GM21825 (cell line): Measurements from ENCODE around the gene SLC16A11.
"Not testable (repeated sequence)": the region's sequence is repeated elsewhere in the genome, so short reads cannot be mapped to it uniquely, and the experiment has no call there.

Experiments
- ATAC-seq: cut with Tn5 transposase; IDR thresholded peaks from one replicate; pipeline ENCODE4 v1.9.1; 2021; ENCODE audit warnings: mild to moderate bottlenecking, moderate library complexity; ENCODE audit not compliant: unreplicated experiment

The SLC16A11 gene

DNA sequence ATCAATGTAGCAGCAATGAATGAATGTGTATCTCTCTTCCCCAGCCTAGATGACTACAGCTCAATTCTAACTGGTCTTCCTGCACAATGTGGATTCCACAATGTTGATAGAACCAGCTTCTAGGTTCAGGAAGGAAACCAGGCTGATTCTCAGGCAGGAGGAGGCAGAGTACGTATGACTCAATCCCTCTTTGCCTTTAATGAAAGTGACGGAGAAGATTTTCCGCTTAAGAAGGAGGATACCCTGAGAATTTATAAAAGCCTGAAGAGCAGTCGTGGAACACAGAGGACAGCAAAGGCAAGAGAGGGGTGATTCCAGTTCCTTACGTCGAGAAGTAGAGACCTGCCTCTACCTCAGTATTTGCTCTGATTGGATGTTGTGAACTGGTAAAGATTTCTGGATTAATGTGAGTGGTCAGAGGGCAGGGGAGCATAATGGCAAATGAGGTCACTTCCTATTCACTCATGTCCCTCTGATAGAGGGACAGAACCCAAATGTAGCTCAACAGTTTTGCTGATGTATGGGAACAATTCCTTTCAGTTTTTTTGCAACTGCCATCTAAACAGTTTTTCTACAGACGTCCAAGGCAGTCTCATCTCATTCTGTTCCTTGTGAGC is 15.0 kb upstream of the SLC16A11 start:
- no peak for ATAC-seq

DNA sequence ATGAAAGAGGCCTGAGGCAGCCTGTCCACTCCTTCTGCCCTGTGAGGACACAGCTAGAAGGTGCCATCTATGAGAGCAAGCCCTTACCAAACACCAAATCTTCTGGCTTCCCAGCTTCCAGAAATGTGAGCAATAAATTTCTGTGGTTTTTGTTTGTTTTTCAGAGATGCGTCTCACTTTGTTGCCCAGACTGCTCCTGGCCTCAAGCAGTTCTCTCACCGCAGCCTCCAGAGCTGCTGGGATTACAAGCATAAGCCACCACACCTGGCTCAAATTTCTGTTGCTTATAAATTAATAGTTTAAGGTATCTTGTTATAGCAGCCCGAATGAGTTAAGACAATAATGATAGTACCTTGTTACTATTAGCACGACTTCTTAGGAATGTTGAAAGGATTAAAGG is 12.5 kb upstream of the SLC16A11 start:
- ATAC-seq = no peak

DNA sequence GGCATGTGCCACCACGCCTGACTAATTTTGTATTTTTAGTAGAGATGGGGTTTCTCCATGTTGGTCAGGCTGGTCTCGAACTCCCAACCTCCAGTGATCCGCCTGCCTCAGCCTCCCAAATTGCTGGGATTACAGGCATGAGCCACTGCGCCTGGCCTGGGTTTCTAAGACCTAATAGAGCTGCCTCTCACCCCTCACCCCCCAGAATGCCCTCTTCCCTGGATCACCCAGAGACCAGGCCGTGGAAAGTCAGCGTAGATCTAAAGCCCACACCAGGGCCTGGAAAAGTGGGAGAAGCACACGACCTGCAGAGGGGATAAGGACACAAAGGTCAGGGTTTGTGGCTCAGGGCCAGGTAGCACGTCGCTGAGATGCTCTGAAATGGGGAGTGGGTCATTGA is 6.7 kb upstream of the SLC16A11 start:
- ATAC-seq = not testable (repeated sequence)

DNA sequence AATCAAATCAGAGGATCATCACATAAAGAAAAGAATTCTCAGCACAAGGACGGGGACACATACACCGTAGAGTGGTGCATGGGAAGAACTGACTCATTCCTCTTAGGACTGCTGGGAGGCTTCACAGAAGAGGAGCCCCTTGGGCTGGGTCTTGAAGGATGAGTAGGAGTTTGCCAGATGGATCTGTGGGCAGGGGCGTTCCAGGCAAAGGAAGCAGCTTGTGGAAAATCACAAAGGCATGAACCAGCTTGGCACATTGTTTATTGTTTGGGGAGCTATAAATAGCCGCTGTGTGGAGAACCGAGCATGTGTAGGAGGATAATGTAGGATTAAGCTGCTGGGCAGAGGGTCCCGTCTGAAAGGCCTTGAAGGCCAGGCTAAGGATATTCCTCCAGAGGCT is 5.1 kb upstream of the SLC16A11 start:
- no peak for ATAC-seq

DNA sequence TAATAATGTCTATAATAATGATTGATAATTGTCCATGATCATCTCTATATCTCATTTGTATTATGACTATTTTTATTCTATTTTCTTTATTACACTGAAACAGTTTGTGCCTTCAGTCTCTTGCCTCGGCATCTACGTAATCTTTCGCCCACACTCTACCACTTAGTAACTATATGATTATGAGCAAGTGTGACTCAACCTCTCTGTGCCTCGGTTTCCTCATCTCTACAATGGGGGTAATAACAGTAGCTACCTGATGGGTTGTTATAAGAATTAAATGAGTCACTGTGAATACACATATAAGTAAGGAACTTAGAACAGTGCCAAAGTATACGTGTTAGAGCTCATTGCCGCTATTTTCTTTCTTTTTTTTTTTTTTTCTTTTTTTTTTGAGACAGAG is 3.7 kb upstream of the SLC16A11 start:
- no peak for ATAC-seq

DNA sequence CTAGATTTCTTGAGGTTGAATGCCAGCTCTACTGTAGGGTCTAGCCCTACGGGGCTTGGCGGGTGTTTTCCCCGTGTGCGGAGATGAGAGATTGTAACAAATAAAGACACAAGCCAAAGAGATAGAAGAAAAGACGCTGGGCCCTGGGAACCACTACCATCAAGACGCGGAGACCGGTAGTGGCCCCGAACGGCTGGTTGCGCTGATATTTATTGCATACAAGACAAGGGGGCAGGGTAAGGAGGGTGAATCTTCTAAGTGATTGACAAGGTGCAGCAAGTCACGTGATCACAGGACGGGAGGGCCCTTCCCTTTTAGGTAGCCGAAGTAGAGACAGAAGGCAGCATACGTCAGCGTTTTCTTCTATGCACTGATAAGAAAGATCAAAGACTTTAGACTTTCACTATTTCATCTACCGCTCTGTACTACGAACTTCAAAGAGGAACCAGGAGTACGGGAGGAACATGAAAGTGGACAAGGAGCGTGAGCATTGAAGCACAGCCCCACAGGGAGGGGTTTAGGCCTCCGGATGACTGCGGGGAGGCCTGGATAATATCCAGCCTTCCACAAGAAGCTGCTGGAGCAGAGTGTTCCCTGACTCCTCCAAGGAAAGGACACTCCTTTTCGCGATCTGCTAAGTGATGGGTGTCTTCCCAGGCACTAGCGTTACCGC is 3.0 kb upstream of the SLC16A11 start:
- ATAC-seq = not testable (repeated sequence)

DNA sequence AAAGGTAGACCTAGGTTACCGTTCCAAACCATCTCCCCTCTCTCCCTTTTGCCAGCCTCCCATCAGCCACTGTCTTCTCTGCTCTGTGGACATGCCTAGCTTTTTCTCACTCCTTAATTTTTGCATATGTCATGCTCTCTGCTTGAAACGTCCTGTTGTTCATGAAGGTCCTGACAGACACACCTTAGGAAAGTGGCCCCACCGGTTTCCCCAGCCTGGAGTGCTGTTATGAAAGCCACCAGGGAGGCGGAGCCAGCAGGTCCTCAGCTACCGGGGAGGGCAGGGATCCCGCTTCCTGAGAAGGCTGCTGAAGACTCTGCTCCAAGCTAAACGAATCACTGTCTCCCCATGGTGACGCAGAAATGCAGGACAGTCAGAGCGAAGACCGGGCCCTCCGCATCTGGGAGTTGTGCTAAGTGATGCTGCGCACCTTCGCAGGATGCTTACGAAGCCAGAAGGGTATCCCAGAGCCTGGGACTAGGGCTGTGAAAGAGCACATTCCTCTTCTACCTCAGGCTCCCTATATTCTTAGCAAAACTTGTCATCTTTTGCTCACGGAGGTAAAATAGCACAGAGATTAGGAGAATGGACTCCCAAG is 2.3 kb upstream of the SLC16A11 start:
- no peak for ATAC-seq

DNA sequence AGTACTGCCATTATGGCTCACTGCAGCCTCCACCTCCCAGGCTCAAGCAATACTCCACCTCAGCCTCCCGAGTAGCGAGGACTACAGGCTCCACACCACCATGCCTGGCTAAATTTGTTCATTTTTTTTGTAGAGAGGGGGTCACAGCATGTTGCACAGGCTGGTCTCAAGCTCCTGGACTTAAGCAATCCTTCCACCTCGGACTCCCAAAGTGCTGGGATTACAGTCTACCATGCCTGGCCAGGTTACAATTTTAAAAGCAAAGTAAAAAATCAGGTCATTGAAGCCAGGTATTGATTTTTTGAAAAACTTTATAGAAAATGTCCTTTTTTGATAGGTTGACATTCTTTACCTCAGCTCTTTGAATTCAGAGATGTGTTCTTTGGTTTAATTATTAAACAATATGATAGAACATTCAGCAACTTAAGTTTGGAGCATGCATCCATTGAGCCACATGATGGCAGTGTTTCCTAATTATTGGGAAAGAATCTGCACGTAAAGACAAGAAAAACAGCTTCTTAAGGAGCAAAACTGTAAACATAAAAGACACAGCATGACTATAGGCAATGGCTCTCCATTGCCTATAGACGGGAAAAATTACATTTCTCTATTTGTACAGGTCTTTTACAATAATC is 1.7 kb upstream of the SLC16A11 start:
- no peak for ATAC-seq

DNA sequence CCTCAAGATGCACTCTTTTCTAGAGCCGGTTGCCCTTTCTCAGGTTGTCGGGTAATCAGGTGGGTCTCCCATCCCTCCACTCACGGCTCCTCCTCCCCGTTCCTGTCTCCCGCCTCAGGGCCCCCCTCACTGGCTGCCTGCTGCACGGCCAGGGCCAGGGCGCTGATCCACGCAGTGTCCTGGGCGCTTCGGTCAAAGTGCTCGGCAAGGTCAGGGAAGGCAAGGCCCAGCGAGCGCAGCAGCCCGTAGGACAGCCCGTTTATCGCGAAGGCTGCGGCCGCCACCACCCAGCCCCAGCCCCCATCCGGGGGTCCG is 753 bp downstream of the SLC16A11 start:
- ATAC-seq = no peak

DNA sequence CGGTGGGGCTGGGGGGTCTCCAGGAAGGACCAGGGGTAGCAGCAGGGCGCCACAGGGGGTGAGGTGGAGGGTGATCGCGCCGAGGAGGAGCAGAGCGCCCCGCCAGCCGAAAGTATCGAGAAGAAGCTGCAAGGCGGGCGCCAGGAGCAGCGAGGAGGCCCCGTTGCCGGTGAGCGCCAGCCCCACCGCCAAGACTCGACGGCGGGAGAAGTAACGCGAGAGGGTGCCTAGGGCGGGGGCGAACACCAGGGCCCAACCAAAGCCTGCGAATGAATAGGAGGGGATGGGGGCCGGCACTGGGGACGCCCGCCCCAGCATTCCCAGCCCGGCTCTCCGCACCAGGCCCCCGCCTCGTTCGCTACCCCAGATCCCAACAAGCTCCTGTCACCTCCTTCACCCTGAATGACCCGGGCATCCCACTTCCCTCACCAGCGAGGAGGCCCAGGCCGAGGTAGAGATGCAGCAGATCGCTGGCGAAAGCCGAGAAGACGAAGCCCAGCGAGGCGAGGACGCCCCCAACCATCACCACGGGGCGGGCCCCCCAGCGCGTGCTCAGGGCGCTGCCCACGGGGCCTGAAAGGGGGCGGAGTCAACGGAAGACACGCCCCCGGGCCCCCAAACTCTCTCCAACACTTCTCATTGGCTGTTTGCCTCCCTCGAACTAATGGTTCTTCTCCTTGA is 1.3 kb downstream of the SLC16A11 start:
- ATAC-seq = no peak

DNA sequence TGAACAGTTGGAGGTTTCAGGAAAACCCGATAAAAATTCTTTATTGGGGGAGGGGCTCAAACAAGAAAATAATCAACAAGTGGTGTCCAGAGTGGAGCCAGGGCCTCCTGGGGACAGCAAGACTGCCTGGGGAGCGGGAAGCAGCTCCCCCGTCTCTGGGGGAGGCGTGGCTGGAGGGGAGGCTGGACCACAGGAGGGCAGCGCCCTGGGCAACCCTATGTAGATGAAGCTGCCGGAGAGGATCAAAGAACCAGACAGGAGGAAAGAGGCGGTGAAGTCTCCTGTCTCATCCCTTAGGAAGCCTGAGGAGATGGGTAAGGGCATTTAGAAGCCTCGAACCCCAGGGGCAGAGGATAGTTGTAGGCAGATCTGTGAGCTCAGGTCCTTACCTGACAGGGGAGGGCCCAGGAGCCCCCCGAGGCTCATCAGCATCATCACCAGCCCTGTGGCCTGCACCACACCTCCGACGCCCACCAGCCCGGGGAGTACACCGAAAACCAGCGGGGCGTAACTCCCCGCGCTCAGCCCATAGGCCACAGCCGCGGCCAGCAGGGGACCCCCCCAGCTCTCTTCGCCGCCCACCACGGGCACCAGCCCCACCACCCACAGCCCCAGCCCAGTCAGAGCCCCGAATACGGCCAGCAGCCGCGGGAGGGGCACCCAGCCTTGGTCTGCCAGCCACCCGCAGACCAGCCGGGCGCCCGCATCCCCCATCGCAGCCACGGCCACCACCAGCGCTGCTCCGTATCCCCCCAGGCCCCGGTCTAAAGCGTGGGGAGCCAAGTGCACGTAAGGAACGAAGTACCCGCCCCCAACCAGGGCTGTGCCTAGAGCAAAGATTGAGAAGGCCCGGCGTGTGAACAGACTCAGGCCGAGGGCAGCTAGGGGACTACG is 2.0 kb downstream of the SLC16A11 start:
- ATAC-seq = no peak

DNA sequence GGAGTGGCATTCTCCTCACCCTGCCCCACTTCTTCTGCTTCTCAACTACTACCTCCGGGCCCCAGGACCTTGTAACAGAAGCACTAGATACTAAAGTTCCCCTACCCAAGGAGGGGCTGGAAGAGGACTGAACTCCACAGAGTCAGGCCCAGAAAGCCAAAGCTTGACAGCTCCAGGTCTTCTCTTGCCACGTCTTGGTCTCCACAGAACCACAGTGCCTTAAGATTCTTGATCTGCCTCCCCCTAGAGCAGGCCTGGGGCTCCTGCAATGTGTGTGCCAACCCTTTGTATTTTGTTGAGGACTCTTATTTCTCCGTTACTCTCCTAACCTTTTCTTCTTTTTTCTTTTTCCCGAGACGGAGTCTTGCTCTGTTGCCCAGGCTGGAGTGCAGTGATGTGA is 4.1 kb downstream of the SLC16A11 start:
- no peak for ATAC-seq

DNA sequence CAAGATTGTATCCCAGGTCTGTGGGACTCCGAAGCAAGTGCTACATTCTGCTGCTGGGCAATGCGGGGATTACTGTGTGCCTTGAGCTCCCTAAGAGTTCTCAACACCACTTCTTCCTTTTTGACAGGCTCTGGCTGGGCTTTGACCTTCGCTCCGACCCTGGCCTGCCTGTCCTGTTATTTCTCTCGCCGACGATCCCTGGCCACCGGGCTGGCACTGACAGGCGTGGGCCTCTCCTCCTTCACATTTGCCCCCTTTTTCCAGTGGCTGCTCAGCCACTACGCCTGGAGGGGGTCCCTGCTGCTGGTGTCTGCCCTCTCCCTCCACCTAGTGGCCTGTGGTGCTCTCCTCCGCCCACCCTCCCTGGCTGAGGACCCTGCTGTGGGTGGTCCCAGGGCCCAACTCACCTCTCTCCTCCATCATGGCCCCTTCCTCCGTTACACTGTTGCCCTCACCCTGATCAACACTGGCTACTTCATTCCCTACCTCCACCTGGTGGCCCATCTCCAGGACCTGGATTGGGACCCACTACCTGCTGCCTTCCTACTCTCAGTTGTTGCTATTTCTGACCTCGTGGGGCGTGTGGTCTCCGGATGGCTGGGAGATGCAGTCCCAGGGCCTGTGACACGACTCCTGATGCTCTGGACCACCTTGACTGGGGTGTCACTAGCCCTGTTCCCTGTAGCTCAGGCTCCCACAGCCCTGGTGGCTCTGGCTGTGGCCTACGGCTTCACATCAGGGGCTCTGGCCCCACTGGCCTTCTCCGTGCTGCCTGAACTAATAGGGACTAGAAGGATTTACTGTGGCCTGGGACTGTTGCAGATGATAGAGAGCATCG is 5.6 kb downstream of the SLC16A11 start:
- ATAC-seq = no peak

DNA sequence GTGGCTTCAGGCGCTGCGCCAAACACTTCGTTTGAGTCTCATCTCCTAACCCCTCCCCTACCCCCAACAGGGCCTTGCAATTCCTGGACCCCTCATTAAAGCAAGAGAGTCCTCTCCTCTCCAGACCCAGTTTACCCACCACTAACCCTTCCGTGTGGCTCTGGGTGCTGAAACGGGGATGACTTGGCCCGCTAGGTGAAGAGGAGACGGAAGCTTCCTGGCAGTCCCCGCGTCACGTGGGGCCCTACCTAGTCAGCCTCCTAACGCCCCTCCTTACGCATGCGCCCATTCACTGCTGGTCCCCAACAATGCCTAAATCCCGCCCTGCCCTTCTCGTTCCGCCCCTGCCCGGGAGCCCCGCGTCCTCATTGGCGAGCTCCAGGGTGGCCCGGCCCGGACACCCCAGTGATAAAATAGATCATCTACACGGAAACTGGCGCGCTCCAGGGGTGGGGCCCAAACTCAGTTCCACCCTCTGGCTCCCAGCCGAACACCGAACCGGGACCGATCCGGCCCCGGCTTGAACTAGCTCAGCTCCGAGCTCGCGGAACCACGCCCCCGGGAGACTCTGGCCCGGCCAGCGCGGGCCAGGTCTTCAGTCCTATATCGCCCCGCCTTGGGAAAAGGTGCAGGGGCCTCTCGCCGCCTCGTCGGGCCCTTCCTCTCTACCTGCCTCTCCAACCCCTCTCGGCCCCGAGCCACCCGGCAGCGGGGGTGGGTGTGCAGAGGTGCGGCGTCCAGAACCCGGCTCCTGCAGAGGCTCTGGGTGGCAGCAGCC is 8.1 kb downstream of the SLC16A11 start, which contains the start of gene SLC16A13:
Gene SLC16A13, plus strand, starts transcription at position 425 of the 778 bp plus-strand sequence. CDS start 368 bp downstream, outside the sequence.
- ATAC-seq = peak; percentile 92

DNA sequence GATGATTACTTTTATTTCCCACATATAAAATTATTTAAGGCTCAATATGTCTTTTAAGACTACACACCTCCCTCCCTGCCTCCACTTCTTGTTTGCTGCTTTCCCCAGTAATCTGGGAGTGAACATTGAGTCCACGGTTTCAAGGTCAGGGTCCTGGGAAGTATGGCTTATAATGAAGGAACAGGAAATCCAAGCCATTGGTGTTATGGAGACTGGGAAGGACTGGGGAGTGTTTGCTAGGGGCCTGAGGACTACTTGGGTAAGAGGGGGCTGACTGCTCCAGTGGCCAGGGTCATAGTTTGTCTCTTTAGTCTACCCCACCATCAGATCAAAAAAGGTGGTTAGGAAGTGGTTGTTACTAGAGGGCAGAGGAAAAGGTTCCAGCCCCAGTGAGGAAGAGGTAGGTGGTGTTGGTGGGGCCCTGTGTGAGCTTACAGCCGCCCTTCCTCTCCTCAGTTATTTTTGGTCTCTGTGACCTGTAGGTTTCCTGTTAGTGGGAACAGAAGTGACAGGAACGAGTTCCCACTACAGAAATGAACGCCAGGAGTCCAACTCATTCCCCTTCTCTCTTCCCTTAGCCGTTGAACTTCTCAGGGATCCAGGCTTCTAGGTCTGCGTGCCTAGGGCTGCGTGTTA is 8.8 kb downstream of the SLC16A11 start:
- ATAC-seq = peak; percentile 9

DNA sequence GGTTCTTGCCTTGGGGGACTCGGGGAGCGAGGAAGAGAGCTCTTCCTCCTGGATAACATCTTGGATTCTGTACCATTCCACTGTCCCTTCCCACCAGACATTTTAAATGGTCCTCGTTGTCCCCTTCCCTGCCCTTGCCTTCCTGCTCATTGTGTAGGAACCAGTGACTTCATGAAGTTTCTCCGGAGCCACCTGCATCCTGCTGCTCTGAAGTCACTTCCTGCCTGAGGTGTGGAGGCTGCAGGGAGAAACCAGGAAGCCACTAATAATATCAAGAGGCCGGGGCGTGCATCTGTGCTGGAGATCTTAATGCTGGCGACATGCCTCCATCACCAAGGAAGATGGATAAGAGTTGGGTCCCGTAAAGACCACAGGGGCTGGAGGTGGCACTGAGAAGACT is 14.2 kb downstream of the SLC16A11 start:
- no peak for ATAC-seq

DNA sequence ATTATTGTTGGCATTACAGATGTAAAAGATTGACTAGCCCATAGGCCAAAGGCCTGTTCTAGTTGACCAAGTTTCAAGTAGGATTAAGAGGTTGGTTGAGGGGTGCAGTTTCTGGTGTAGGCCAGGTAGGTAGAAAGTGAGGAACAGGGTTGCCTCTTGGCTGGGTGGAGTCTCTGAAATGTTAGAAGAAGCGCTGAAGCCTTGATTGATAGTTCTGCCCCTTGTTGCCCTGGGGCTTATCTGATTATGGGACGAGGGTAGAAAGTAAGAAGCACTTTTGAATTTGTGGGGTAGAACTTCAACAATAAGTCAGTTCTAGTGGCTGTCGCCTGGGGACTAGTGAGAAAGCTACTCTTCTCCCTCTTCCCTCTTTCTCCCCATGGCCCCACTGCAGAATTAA is 14.8 kb downstream of the SLC16A11 start:
- ATAC-seq = no peak

DNA sequence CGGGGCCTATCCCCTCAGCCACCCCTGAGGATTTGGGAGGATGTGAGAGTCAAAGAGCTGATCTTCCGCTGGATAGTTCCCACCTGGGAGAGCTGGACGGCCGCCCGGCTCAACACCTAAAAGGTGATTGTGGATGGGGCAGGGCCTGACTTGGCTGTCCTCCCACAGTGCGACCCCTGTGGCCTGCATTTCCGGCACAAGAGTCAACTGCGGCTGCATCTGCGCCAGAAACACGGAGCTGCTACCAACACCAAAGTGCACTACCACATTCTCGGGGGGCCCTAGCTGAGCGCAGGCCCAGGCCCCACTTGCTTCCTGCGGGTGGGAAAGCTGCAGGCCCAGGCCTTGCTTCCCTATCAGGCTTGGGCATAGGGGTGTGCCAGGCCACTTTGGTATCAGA is 16.6 kb downstream of the SLC16A11 start:
- no peak for ATAC-seq
